ENCODE data around the gene PDAP1. TPM values are rescaled to one million over a fixed set of nuclear protein-coding genes. Genes with fewer than 3 reads are reported as not detected.

Gene PDAP1
- total and polyA plus RNA-seq, 8 donors, result 27.8 to 84.6 (median 39.8) TPM

DNA sequence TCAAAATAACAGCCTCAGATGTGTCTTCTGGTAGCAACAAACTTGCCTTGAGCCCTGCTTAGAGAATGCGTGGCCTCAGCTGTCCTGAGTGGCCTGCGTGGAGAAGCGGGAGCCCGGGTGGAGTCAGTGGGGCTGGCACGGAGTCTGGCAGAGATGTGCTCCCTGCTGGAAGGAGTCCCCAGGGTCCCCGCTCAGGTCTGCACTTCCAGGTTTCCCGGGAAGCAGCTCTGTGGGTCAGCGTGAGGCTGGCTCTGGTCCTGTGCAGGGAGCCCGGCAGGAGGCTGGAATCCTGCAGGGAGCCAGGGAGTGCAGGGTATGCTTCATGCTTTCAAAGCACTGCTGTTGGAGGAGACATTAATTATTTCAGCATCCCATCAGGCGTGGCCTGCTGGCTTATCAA lies 40.5 kb upstream of the PDAP1 start:
- intact Hi-C loops (cut with DNase I), result no loop called here
- 93 to 98% methylated on average over 10 of the region's 10 CpGs for WGBS, 2 donors
- Histone ChIP-seq H3K4me1 (no peaks in the 10 kb centered on the region), H3K9me3 (no peaks in the 10 kb centered on the region), H3K4me3 (no peak overlapping the region), H3K27ac (no peak overlapping the region), H3K36me3 (peaks cover 0 to 42% (median 9%) of the 10 kb centered on the region in 3 donors), H3K27me3 (no peaks in the 10 kb centered on the region)
- FAIRE-seq (no peak), ATAC-seq (no peak), DNase-seq (no peak)
- TF ChIP-seq CTCF (IDR thresholded peaks at IDR 0.05), result no peak

- H3K4me1 ChIP-seq, result no peaks in the 10 kb centered on the region
- no peak for DNase-seq
- H3K27ac ChIP-seq, result no peak overlapping the region
- ATAC-seq, result peak; percentile 17 to 52 (median 29)
- H3K36me3 ChIP-seq, result peaks cover 0 to 33% (median 9%) of the 10 kb centered on the region in 3 donors
- no peak overlapping the region for H3K4me3 ChIP-seq
- no peak for FAIRE-seq
- no peak for TF ChIP-seq CTCF (IDR thresholded peaks at IDR 0.05)
- intact Hi-C loops (cut with DNase I), result no loop called here
- WGBS, 2 donors, result 77% methylated on average over 10 of the region's 10 CpGs
- no peaks in the 10 kb centered on the region for H3K27me3 ChIP-seq
- H3K9me3 ChIP-seq, result no peaks in the 10 kb centered on the region
Measured at GRCh38 chr7:99447943-99448342, 39.5 kb upstream of the PDAP1 start.

GRCh38 chr7:99446096-99446495 lies 37.7 kb upstream of the PDAP1 start:
- FAIRE-seq, result no peak
- no peak for ATAC-seq

GRCh38 chr7:99440195-99440594 lies 31.8 kb upstream of the PDAP1 start:
- ATAC-seq, result no peak
- H3K4me1 ChIP-seq, result peaks cover 0 to 13% (median 7%) of the 10 kb centered on the region in 3 donors
- peak overlapping the region in 2 of 4 donors; percentile 94 to 100 for H3K4me3 ChIP-seq
- intact Hi-C loops (cut with DNase I), result no loop called here
- no peaks in the 10 kb centered on the region for H3K27me3 ChIP-seq
- H3K9me3 ChIP-seq, result no peaks in the 10 kb centered on the region
- no peak for FAIRE-seq
- no peak for TF ChIP-seq CTCF (IDR thresholded peaks at IDR 0.05)
- 69 to 71% methylated on average over 9 of the region's 9 CpGs for WGBS, 2 donors
- no peak for DNase-seq
- no peak overlapping the region for H3K27ac ChIP-seq
- peaks cover 0 to 8% (median 7%) of the 10 kb centered on the region in 3 donors for H3K36me3 ChIP-seq

More at GRCh38 chr7:99446096-99446495, 37.7 kb upstream of the PDAP1 start:
- Histone ChIP-seq H3K4me3 (no peak overlapping the region), H3K4me1 (no peaks in the 10 kb centered on the region), H3K27ac (no peak overlapping the region), H3K36me3 (peaks cover 0 to 33% (median 9%) of the 10 kb centered on the region in 3 donors), H3K27me3 (no peaks in the 10 kb centered on the region), H3K9me3 (no peaks in the 10 kb centered on the region)
- intact Hi-C loops (cut with DNase I), result no loop called here
- whole genome bisulfite sequencing, 2 donors, result 83 to 86% methylated on average over 4 of the region's 4 CpGs
- no peak for DNase-seq
- no peak for TF ChIP-seq CTCF (IDR thresholded peaks at IDR 0.05)

DNA sequence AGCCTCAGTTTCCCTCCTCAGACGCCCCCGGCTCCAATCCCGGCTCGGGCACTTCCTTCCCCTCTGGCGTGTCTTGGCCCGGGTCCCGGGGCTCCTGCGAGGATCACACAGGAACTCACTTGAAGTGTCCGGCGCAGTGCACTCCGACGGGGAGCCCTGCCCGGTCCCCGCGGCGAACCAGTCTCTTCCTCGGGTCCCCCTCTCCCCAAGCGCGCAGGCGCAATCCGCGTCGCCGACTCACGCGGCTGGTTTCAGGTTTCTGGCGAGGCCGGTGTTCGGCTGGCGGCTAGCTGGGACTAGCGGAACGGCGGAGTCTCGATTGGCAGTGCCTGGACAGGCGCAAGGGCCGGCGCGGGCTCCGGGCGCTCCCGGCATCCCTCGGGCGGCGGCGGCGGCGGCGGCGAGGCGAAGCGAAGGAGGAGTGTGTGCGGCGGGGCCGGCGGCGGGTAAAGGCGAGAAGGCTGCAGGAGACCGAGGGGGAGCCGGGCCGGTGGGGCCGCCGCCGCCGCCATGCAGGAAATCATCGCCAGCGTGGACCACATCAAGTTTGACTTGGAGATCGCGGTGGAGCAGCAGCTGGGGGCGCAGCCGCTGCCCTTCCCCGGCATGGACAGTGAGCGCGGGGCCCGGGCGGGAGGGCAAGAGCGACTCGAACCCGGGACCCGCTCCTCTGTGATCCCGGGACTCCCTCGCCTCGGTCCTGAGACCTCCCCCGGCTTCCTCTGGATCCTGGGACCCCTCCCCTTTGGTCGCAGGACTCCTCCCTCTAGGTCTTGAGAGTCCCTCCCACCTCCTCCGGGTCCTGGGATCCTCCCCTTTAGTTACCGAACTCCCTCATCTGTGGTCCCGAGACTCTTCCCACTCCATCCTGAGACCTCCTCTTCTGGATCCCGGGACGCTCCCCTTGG lies 30.4 kb upstream of the PDAP1 start, which contains the start of the genes CPSF4 and PTCD1:
Gene CPSF4 (plus strand): TSS at position 371 of the 908 bp plus-strand sequence. CDS start 140 bp downstream, at position 511.
Gene PTCD1 (minus strand): TSS at position 226 of the 908 bp plus-strand sequence. CDS start 3,556 bp downstream, outside the sequence.
- FAIRE-seq (no peak), DNase-seq (peak; percentile 95 to 99 (median 96)), ATAC-seq (peak; percentile 98 to 99 (median 98))
- no peaks in the 10 kb centered on the region for H3K9me3 ChIP-seq
- H3K4me3 ChIP-seq, result peak within 1 kb of the TSS; percentile 94 to 100 (median 100)
- intact Hi-C loops (cut with DNase I), result no loop called here
- peaks cover 0 to 13% (median 7%) of the 10 kb centered on the region in 3 donors for H3K4me1 ChIP-seq
- H3K36me3 ChIP-seq, result peaks cover 0 to 9% (median 0%) of the 10 kb centered on the region in 3 donors
- no peak for TF ChIP-seq CTCF (IDR thresholded peaks at IDR 0.05)
- peak within 1 kb of the TSS in 3 of 4 donors; percentile 60 to 73 (median 67) for H3K27ac ChIP-seq
- 0 to 1% methylated on average over 62 to 89 of the region's 89 CpGs for WGBS, 2 donors
- no peaks in the 10 kb centered on the region for H3K27me3 ChIP-seq

Data from pancreas (tissue), 10 donors.